Muscle of back (tissue), 11 donors: ENCODE measurements around the gene CDC34. TPM values are rescaled to one million over a fixed set of nuclear protein-coding genes. Genes with fewer than 3 reads are reported as not detected.

Experiments
- DNase-seq, 3 donors: peaks; one replicate each; pipeline versions ENCODE4 v3.0.0 to v3.0.0-alpha.2; 2013
- polyA plus RNA-seq, 10 donors: library from polyadenylated mRNA; unstranded; fragments of 120-200 nt; gene quantifications; one replicate each; pipeline ENCODE4 v1.2.1, GENCODE V29; 2013; ENCODE audit not compliant: insufficient read length in 10 of 10

CDC34 gene
- polyA plus RNA-seq, 10 donors: 51.3 to 83.8 (median 62.2) TPM

DNA sequence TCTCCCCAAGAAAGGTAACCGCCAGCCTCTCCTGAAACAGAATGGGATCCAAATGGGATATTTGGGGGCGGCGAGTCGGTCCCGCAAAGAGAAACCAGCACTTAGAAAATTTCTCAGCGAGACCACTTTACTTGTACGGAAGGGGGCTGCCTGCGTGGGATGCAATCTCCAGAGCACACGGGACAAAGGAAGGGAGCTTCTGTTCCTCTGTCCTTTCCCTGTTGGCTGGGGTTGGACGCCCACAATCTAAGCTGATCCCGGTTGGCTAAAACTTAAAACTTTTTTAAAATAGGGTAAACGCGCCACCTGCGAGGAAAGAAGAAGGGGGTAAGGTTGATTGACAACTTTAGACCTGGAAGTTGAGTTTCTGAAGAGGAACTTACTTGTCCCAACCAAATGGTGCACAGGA is 40.0 kb downstream of the CDC34 start:
- peak in 2 of 3 donors; percentile 24 to 65 for DNase-seq

DNA sequence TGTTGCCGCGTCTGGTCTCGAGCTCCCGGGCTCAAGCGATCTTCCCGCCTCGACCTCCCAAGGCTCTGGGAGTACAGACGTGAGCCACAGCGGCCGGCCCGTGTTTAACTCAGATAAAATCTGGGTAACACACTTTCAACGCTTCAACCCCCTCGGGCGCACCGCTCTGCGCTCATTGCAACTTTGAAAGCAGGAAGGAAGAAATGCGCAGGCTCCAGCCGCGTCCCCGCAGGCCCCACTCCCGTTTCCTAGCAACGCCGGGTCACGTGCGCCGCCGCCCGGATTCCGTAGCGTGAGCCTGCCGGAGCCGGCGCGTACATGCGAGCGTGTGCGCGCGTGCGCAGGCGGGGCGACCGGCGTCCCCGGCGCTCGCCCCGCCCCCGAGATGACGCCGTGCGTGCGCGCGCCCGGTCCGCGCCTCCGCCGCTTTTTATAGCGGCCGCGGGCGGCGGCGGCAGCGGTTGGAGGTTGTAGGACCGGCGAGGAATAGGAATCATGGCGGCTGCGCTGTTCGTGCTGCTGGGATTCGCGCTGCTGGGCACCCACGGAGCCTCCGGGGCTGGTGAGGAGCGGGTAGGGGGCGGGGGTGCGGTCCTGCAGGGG is 40.7 kb downstream of the CDC34 start, which contains the start of gene BSG:
BSG (plus strand) TSS at position 457 of the 603 bp plus-strand sequence; CDS start at position 496, 39 bp downstream.
- peak; percentile 98 to 99 (median 98) for DNase-seq

DNA sequence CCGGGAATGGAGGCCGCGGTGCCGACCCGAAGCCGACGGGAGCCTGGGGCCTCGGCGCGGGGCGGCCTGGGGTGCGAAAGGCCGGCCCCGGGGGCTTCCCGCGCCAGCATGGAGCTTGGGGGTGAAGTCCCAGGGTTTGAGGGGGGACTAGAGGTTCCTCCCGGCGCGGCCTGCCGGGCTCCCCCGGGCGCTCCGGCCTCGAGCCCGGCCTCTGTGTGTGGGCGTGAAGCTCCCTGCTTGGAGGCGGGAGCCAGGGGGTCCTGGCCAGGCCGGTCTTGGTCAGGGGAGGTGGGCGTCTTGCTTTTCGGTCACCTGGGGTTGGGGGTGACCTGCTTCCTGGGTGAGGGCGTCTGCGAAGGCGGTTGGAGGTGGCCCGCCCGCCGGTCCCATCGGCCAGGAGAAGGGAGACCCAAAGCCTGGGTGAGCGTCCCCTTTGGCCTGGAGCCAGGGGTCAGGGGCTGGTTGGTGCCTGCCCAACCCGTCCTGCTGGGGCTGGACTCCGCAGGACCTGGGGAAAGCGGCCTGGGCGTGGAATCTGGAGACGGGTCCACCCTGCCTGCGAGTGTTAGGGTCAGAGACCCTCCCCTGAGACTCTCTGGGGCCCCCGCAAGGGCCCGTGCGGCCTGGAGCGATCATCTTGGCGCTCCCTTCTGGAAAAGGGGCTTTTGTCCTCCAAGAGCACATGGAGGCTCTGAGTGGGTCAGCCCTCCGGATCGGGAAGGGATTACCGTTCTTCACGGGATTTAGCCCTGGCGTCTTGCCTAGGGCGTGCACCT is 41.4 kb downstream of the CDC34 start:
- DNase-seq: peak in 2 of 3 donors; percentile 62 to 76

DNA sequence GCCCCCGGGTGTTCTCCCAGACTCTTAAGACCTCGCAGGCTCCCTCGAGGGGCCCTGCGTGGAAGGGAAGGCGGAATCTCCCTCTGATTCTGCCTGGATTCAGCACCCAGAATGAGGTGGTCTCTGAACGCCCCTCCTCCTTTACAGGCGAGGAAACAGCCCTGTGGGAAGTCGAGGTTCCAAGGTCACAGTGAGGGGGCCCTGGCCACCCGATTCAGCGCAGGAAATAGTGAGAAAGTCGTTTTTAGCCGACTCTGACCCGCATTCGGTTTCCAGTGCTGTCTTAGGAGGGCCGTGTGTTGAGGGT is 41.9 kb downstream of the CDC34 start:
- no peak for DNase-seq

DNA sequence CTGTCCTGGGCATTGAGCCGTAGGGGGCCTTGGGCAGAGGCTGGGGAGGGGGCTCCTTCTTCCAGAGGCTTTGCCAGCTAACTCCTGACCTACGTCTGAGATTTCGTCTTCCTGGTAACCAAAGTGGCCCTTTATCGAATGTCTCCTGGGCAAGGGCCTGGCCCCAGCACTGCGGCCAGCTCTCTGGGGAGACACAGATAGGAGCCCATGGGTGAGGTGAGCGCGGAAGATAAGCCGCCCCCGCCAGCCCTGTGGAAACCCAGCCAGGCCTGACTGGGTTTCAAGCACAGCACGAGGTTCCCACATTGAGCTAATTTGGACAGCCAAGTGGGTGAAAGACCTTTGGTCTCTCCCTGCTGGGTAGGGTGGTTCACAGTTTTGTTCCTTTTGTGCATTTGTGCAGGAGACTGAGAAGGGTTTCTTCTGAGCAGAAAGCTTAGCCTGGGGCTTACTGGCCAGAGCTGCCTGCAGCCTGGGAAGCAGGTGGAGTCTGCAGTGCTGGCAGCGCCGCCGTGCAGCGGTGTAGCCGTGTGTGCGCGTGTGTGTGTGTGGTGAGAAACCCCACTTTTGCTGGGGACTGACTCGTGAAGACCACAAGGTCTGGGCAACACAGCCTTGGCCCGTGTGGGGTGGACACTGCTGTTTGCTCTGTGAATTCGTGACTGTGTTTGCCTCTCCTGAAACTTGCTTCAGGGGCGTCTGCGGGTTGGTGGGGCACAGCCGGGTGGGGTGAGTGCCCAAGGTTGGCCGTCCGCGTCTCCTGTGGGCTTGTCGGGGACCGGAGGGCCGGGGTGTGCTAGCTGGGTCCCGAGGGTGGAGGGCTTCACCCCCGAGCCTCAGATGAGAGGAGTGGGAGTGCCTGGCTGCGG is 43.3 kb downstream of the CDC34 start:
- DNase-seq: peak in 1 of 3 donors; percentile 53

DNA sequence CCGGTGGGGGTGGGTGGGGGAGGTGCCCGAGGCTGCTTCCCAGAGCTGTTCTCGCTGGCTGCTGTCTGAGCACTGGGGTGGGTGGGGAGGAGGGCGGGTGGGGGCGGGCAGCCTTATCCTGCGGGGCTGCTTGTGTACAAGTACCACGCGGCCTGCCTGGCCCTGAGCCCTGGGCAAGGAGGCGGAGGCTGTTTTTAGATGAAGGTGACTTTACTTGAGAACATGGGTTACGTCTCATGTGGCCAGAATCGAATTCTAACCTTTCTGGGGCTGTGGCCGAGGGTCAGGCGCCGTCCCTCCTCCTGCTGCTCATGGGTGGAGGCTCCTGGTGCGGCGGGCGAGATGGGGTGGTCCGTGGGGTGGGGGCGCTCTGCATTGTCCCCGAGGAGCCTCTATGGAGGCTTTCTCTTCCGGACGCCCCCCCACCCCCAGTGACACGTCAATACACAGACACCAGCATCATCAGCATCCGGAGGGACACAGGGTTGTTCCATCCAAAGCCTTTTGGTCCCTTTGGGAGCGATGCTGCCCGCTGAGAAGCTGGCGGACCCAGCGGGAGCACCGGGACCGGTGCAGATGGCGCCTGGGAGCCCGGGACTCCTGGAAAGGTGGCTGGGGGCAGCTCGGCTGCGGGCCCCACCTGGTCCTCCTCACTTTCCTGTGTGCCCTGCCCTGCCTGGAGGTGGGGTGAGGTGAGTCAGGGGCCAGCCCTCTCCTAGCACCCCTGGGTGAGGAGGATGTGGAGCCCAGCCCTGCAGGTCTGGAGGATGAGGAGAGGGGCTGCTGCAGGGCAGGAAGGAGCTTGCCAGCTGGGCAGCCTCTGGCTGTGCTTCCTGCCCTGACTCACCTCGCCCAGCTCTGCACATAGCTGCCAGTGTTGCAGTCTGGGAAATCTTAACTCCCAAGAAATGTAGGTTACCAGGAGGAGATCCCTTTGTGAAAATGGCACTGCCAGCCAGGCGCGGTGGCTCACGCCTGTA is 44.3 kb downstream of the CDC34 start:
- DNase-seq: no peak

DNA sequence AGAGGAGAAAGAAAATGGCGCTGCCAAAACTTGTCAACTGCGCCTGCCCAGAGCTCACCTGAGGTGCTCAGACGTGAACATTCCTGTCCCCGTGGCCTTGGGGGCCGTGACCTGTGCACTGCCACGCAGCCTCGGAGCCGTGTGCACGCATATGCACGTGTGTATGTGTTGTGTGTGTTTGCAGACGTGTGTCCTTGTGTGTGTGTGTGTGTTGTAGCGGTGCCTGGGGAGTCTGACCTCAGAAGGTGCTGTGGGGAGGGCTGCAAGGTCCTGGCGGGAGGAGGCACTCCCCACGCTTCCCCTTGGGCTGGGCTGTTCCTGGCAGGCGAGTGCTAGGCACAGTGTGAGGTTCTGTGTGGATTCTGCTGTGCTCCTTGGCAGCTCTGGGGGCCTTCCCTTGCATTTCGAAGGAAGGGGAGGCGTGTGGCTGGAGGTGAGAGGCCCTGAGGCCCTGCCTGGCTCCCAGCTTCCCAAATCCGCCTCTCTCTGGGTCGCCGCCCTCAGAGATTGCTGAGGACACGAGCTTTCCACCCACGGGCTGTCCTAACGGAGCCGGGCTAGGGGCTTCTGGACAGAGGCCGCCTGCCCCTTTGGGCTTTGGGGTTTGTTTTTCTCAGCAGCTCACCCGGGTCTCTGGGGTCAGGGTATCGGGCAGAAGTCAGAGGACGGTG is 45.3 kb downstream of the CDC34 start:
- DNase-seq: no peak

DNA sequence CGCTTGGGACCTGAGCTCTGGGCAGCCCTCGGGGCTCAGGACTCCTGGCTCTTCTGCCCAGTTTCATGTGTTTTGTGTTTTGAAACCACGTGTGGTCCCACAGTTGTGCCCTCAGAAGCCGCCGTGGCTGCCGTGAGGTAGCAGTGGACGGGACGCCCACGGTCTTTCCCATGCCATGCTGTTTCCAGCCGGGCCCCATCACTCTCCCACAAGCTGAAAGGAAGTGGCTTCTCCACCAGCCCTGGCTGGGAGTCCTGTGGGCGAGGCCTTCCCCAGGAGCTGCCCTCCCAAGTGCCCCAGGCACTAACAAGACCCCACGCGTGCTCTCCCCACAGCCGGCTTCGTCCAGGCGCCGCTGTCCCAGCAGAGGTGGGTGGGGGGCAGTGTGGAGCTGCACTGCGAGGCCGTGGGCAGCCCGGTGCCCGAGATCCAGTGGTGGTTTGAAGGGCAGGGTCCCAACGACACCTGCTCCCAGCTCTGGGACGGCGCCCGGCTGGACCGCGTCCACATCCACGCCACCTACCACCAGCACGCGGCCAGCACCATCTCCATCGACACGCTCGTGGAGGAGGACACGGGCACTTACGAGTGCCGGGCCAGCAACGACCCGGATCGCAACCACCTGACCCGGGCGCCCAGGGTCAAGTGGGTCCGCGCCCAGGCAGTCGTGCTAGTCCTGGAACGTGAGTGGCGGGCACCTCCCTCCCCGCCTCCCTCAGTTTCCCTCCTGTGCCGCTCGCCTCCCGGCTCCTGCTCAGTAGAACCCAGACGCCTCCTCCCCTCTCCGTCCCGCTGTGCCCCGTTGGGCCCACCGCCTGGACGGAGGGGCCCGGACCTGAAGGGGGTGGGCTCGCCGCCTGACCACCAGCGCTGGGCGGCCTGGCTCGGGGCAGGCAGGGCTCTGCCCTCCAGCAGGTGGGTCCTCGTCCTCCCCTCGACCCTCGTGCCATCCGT is 46.2 kb downstream of the CDC34 start:
- DNase-seq: no peak

DNA sequence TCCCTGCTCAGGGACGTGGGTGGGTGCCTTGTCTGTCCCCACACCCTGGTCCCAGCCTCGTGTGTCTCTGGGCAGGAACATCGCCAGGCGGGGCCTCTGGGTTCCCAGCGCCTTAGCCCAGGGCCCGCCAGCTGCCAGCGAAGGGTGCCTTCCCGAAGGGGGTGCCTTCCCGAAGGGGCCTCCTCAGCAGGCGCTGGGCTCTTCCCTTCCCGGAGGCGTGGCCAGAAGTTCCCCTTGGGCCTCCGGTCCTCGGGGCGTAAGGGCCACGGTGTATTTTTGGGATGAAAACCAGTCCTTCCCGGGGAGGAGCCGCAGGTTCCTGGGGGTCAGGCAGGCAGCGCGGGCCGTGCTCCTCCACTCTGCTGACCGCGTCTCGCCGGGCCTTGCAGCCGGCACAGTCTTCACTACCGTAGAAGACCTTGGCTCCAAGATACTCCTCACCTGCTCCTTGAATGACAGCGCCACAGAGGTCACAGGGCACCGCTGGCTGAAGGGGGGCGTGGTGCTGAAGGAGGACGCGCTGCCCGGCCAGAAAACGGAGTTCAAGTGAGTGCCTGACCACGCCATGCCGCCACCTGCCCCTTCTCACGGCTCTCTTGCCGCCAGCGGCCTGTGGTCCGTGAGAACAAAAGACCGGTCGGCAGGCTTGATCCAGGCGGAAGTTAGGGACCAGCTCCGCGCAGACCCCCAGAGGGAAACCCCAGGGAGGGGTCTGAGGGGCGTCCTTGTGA is 47.7 kb downstream of the CDC34 start:
- no peak for DNase-seq

DNA sequence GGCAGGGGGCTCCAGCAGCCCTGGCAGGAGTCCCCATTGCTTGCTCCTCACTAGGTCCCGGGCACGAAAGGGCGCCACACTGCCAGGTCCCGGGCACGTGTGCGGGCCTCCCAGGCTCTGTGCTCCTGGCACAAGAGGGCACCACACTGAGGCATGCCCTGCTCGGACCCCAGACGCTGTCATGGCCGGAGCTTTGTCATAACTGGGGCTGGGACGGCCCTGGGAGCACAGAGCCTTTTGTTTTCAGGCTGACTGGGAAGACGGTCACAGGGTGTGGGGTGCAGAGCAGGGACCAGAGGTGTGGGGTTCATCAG is 48.2 kb downstream of the CDC34 start:
- DNase-seq: no peak

DNA sequence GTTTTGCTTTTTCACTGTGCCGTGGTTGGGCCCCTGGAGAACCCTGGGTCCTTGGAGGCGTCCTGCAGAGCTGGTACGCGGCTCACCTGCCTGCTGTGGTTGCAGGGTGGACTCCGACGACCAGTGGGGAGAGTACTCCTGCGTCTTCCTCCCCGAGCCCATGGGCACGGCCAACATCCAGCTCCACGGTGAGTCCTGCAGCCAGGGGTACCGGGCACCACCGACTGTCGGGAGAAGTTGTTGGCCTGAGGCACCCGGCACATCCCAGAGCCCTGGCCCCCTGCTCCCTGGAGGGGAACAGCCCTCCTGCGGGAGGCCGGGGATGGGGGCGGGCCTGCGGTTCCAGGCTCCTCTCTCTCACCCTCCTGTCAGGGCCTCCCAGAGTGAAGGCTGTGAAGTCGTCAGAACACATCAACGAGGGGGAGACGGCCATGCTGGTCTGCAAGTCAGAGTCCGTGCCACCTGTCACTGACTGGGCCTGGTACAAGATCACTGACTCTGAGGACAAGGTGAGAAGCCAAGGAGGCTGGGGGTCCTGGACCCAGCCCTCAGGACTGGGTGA is 48.8 kb downstream of the CDC34 start:
- no peak for DNase-seq

DNA sequence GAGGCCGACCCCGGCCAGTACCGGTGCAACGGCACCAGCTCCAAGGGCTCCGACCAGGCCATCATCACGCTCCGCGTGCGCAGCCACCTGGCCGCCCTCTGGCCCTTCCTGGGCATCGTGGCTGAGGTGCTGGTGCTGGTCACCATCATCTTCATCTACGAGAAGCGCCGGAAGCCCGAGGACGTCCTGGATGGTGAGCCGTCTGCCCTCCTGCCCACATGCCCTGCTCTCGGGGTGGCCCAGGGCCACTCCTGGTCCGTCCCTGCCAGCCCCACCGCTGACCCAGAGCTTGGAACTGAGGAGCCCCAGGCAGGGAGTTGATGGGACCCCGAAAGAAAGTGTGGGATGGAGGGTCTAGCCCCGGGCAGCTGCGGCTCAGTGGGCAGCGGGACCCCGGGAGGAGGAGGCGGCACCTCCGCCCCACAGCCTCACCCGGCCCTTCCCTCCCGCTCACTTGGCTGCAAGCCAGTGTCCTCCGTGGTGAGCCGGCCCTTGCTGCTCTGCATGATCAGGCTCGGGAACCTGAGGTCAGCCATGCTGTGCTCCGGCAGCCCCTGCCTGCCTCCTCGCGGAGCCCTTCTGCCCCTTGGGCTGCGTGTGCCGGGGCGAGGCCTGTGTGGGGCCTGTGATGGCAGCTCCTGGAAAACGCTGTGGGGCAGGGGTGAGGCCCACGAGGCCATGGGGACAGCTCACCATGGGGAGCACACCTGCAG is 50.0 kb downstream of the CDC34 start:
- DNase-seq: no peak

DNA sequence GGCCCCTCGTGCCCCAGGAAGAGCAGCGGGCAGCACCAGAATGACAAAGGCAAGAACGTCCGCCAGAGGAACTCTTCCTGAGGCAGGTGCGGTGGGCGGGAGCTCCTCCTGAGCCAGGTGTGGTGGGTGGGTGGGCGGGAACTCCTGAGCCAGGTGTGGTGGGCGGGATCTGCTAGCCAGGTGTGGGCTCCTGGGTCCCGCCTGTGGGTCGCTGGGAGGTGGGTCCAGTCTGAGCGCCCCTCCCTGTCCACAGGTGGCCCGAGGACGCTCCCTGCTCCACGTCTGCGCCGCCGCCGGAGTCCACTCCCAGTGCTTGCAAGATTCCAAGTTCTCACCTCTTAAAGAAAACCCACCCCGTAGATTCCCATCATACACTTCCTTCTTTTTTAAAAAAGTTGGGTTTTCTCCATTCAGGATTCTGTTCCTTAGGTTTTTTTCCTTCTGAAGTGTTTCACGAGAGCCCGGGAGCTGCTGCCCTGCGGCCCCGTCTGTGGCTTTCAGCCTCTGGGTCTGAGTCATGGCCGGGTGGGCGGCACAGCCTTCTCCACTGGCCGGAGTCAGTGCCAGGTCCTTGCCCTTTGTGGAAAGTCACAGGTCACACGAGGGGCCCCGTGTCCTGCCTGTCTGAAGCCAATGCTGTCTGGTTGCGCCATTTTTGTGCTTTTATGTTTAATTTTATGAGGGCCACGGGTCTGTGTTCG is 51.1 kb downstream of the CDC34 start:
- no peak for DNase-seq

DNA sequence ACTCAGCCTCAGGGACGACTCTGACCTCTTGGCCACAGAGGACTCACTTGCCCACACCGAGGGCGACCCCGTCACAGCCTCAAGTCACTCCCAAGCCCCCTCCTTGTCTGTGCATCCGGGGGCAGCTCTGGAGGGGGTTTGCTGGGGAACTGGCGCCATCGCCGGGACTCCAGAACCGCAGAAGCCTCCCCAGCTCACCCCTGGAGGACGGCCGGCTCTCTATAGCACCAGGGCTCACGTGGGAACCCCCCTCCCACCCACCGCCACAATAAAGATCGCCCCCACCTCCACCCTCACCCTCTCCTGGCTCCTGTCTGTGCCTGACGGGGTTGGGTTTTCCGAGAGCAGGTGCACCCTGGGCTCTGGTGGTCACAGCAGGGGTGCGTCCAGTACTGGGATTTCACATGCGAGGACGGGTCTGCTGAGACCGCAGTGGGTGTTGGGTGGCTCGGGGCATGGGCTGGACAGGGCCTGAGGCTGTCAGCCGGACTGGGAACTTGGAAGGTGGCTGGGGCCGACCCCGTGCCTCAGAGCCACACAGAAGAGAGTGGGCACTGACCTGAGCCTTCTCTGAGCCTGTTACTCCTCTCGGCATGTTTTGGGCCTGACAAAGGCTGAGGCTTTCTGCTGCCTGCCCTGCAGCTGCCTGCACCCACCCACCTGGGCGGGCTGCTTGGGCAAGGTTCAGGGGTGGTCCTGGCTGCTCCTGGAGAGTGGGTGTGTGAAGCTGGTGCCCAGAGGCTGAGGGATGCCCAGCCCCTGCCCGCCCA is 51.8 kb downstream of the CDC34 start:
- DNase-seq: no peak

DNA sequence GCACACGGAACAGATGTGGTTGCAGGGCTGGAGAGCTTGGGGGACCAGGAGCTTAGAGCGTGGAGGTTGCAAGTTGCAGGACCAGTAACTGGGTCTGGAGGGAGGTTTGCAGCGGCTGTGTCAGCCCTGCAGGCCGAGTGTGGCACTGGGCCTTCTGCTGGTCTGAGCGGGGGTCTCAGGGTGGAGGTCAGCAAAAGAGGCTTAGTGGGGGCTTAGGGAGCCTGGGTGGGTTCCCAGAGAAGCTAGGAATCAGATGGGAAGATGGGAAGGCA is 52.3 kb downstream of the CDC34 start:
- no peak for DNase-seq

DNA sequence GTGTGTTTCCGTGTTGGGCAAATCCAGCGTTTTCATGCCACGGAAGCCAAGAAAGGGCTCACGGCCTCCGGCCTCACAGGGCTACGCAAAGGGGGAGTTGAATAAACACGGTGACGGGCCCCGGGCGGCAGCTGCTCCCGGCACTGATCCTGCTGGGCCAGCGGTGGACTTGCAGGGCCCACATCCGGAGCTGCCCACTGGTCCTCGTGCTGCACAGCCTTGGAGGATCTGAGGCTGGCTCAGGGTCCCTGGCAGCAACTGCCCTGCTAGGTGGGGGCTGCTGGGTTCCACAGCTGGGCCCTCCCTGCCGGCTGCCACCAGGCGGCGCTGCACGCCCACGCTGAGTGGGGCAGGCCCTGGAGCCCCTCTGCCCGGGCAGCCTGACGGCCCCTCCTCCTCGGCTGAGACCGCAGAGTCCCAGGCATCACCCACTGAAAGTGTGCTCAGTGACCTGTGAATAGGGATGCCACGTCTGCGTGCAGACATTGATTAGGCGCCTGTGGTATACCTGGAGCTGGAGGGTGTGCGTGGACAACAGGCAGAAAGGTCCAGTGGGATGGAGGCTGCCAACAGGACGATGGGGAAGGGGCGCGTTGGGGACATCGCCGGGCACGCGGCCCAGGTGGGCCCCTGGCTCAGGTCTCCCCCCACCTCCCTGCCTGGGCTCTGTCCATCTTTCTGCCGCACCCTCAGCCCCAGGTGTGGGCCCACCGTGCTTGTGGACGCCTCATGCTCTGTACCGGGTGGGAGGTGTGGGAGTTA is 52.9 kb downstream of the CDC34 start:
- peak in 2 of 3 donors; percentile 42 to 64 for DNase-seq
